GM21390 (cell line): ENCODE measurements around the gene CAB39.

Experiments used
- ATAC-seq: cut with Tn5 transposase; IDR thresholded peaks from one replicate; pipeline ENCODE4 v1.9.1; 2021; ENCODE audit not compliant: unreplicated experiment

The CAB39 gene

GRCh38 chr2:230811508-230811907, 98.9 kb downstream of the CAB39 start:
- no peak for ATAC-seq

- ATAC-seq, result no peak
These were observed 99.4 kb downstream of the CAB39 start for GRCh38 chr2:230812033-230812432.

- ATAC-seq, result no peak
These were observed 102.0 kb downstream of the CAB39 start for GRCh38 chr2:230814616-230815015.

- ATAC-seq, result no peak
These were observed 102.4 kb downstream of the CAB39 start for GRCh38 chr2:230815088-230815487.

GRCh38 chr2:230816735-230817134, 104.1 kb downstream of the CAB39 start:
- no peak for ATAC-seq

GRCh38 chr2:230819433-230819832, 106.8 kb downstream of the CAB39 start:
- ATAC-seq, result no peak

GRCh38 chr2:230821261-230821990, 108.8 kb downstream of the CAB39 start:
- ATAC-seq, result no peak

- ATAC-seq, result no peak
These were observed 109.4 kb downstream of the CAB39 start for GRCh38 chr2:230821991-230822520.

- no peak for ATAC-seq
These were observed 110.8 kb downstream of the CAB39 start for GRCh38 chr2:230823264-230823964.

GRCh38 chr2:230824406-230824978, 111.8 kb downstream of the CAB39 start:
- ATAC-seq, result peak; percentile 57

GRCh38 chr2:230825354-230825753, 112.7 kb downstream of the CAB39 start:
- ATAC-seq, result no peak

GRCh38 chr2:230827774-230828271, 115.2 kb downstream of the CAB39 start:
- ATAC-seq, result peak; percentile 28

GRCh38 chr2:230828272-230828961, 115.8 kb downstream of the CAB39 start:
- peak; percentile 57 for ATAC-seq

GRCh38 chr2:230829293-230829692, 116.7 kb downstream of the CAB39 start:
- no peak for ATAC-seq

- no peak for ATAC-seq
These were observed 117.3 kb downstream of the CAB39 start for GRCh38 chr2:230829959-230830358.

GRCh38 chr2:230830428-230830827, 117.8 kb downstream of the CAB39 start:
- ATAC-seq, result no peak

- no peak for ATAC-seq
These were observed 127.7 kb downstream of the CAB39 start for GRCh38 chr2:230840301-230840700.

- ATAC-seq, result no peak
These were observed 129.8 kb downstream of the CAB39 start for GRCh38 chr2:230842473-230842872.

GRCh38 chr2:230843132-230843531, 130.5 kb downstream of the CAB39 start:
- no peak for ATAC-seq

GRCh38 chr2:230846360-230846759, 133.7 kb downstream of the CAB39 start:
- no peak for ATAC-seq

GRCh38 chr2:230847883-230848388, 135.3 kb downstream of the CAB39 start:
- ATAC-seq, result peak; percentile 98
